Ureter (tissue), 1 donor: Measurements from ENCODE around the gene SLAMF6. TPM values are rescaled to one million over a fixed set of nuclear protein-coding genes. Genes with fewer than 3 reads are reported as not detected.
"Not testable (repeated sequence)": the region's sequence is repeated elsewhere in the genome, so short reads cannot be mapped to it uniquely, and the experiment has no call there.

ENCODE experiments used
- DNase-seq: peaks from one replicate; pipeline ENCODE4 v3.0.0-alpha.2; 2020; ENCODE audit warnings: low spot score
- total RNA-seq: library from RNA; stranded (reverse); gene quantifications from one replicate; pipeline ENCODE4 v1.2.4, GENCODE V29; 2023
- donor health status: DM: yes; HTN: yes; CAD: no.

The SLAMF6 gene
- total RNA-seq: 3.0 TPM

- no peak for DNase-seq
These were observed at the start of gene SLAMF6 for GRCh38 chr1:160522622-160523345. SLAMF6 (minus strand) TSS chr1:160523255; CDS start chr1:160523192, 63 bp downstream.

GRCh38 chr1:160570840-160571239, 47.8 kb upstream of the SLAMF6 start:
- DNase-seq: no peak

- no peak for DNase-seq
These were observed 46.8 kb upstream of the SLAMF6 start for GRCh38 chr1:160569806-160570205.

- DNase-seq: no peak
These were observed 45.0 kb upstream of the SLAMF6 start for GRCh38 chr1:160567858-160568682.

GRCh38 chr1:160567341-160567740, 44.3 kb upstream of the SLAMF6 start:
- DNase-seq: no peak

GRCh38 chr1:160565564-160565963, 42.5 kb upstream of the SLAMF6 start:
- no peak for DNase-seq

- not testable (repeated sequence) for DNase-seq
These were observed 40.2 kb upstream of the SLAMF6 start for GRCh38 chr1:160563230-160563629.

- DNase-seq: not testable (repeated sequence)
These were observed 39.7 kb upstream of the SLAMF6 start for GRCh38 chr1:160562745-160563144.

GRCh38 chr1:160560806-160561205, 37.8 kb upstream of the SLAMF6 start:
- DNase-seq: no peak

- no peak for DNase-seq
These were observed 37.1 kb upstream of the SLAMF6 start for GRCh38 chr1:160560045-160560705.

- not testable (repeated sequence) for DNase-seq
These were observed 36.4 kb upstream of the SLAMF6 start for GRCh38 chr1:160559437-160559836.

- no peak for DNase-seq
These were observed 35.8 kb upstream of the SLAMF6 start for GRCh38 chr1:160558660-160559380.

GRCh38 chr1:160553778-160554177, 30.7 kb upstream of the SLAMF6 start:
- DNase-seq: no peak

GRCh38 chr1:160552425-160552824, 29.4 kb upstream of the SLAMF6 start:
- DNase-seq: no peak

GRCh38 chr1:160550572-160551034, 27.5 kb upstream of the SLAMF6 start:
- DNase-seq: no peak

GRCh38 chr1:160549665-160550006, 26.6 kb upstream of the SLAMF6 start:
- DNase-seq: no peak

- no peak for DNase-seq
These were observed 26.1 kb upstream of the SLAMF6 start for GRCh38 chr1:160548960-160549664.

- no peak for DNase-seq
These were observed 25.1 kb upstream of the SLAMF6 start for GRCh38 chr1:160548183-160548582.

GRCh38 chr1:160547422-160547821, 24.4 kb upstream of the SLAMF6 start:
- no peak for DNase-seq

GRCh38 chr1:160546942-160547341, 23.9 kb upstream of the SLAMF6 start:
- DNase-seq: no peak

- no peak for DNase-seq
These were observed 21.6 kb upstream of the SLAMF6 start for GRCh38 chr1:160544647-160545046.
